GM12892 (cell line): ENCODE results near the gene PER2.

ENCODE experiments used
- DNase-seq: peaks from one replicate; pipeline ENCODE4 v3.0.0; 2011; ENCODE audit not compliant: insufficient read length
- FAIRE-seq: peaks from 2 replicates; lab custom pipeline; 2011; peaks lifted over from hg19 to GRCh38; lab: Jason Lieb, UNC
- POLR2A ChIP-seq: IDR thresholded peaks from 2 replicates; pipeline ENCODE4 v1.6.1; 2011; ENCODE audit warnings: low read depth, low read length, control low read depth
- POLR2AphosphoS5 ChIP-seq: IDR thresholded peaks from 2 replicates; pipeline ENCODE4 v1.6.1; 2011; ENCODE audit warnings: low read depth, low read length, control low read depth
- TAF1 ChIP-seq: IDR thresholded peaks from 2 replicates; pipeline ENCODE4 v1.6.1; 2011; ENCODE audit warnings: low read depth, mild to moderate bottlenecking, control low read depth, low read length, borderline replicate concordance

PER2 gene

GRCh38 chr2:238267884-238268680 is 20.3 kb downstream of the PER2 start:
- TF ChIP-seq POLR2A: no peak
- TF ChIP-seq TAF1: no peak
- TF ChIP-seq POLR2AphosphoS5: no peak
- FAIRE-seq: no peak
- DNase-seq: no peak

DNA sequence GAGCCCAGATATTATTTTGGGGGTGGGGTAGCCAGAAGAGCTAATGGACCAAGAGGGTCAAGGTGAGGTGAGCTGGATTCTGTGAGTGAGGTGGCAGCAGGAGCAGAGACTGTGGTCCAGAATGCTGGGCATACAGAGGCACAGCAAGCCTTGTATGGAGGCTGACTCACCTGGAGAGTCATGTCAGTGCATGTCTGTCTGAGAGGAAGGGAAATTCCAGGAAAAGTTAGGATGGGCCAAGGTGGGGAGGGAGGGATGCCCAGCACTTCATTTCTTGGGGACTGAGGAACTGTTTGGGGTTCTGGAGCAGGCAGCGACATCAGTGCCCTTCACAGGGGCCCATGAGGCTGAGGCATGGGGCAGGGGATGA is 21.1 kb downstream of the PER2 start:
- TF ChIP-seq TAF1 (no peak), POLR2A (no peak), POLR2AphosphoS5 (no peak)
- no peak for FAIRE-seq
- no peak for DNase-seq

DNA sequence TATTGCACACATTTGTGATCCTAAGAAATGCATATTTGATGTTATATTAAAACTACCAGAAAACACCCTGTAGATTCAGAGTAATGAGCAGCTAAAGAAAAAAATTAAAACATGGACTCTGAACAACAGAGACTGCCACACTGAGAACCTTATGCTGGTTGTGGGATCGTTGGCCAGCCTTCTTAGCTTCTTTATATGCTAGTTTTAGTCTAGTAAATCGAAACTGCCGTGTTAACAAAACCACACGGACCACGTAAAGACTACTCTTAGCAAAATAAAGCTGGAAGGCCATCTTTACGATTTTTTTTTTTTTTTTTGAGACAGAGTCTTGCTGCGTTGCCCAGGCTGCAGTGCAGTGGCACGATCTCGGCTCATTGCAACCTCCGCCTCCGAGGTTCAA is 22.8 kb downstream of the PER2 start:
- TF ChIP-seq TAF1: no peak
- TF ChIP-seq POLR2AphosphoS5: no peak
- TF ChIP-seq POLR2A: no peak
- no peak for FAIRE-seq
- no peak for DNase-seq

GRCh38 chr2:238264072-238264460 is 24.3 kb downstream of the PER2 start:
- no peak for DNase-seq
- TF ChIP-seq POLR2AphosphoS5 (no peak), POLR2A (no peak), TAF1 (no peak)
- no peak for FAIRE-seq

GRCh38 chr2:238263204-238264071 is 25.0 kb downstream of the PER2 start:
- DNase-seq (peak; percentile 56), FAIRE-seq (peak; percentile 94)
- TF ChIP-seq TAF1 (no peak), POLR2A (no peak), POLR2AphosphoS5 (no peak)

DNA sequence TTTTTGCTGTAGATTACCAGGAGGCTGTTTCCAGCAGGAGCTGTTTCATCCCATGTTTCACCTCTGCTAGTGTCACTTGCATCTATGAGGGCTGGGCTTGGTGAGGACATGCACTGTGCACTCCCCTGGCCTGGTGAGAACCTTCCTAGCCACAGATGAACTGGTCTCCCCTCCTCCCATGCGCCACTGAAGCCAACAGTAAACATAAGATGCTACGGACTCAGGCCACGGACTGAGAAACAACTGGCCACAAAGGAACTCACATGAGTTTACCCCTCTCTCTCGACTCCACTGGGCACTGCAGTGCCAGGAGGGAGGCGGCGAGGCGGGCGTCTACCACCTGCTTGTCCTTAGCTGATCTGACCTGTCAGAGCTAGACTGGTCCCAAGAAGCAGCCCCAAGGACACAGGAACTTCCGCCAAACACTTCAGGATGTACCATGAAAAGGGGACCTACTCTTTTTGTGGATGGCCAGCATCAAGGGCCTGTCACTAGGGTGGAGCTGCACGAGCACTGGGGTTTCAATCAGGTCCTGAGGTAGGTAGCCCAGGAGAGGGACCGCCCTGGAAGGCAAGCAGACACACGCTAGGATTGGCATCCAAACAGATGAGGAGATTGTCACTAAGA is 25.8 kb downstream of the PER2 start:
- TF ChIP-seq POLR2A (no peak), POLR2AphosphoS5 (no peak)
- DNase-seq (no peak), FAIRE-seq (no peak)

GRCh38 chr2:238261718-238262375 is 26.6 kb downstream of the PER2 start:
- TF ChIP-seq POLR2AphosphoS5: no peak
- no peak for TF ChIP-seq TAF1
- TF ChIP-seq POLR2A: no peak
- FAIRE-seq: no peak
- DNase-seq: no peak

GRCh38 chr2:238260883-238261282 is 27.5 kb downstream of the PER2 start:
- FAIRE-seq: no peak
- DNase-seq: no peak
- no peak for TF ChIP-seq TAF1
- no peak for TF ChIP-seq POLR2AphosphoS5
- TF ChIP-seq POLR2A: no peak

DNA sequence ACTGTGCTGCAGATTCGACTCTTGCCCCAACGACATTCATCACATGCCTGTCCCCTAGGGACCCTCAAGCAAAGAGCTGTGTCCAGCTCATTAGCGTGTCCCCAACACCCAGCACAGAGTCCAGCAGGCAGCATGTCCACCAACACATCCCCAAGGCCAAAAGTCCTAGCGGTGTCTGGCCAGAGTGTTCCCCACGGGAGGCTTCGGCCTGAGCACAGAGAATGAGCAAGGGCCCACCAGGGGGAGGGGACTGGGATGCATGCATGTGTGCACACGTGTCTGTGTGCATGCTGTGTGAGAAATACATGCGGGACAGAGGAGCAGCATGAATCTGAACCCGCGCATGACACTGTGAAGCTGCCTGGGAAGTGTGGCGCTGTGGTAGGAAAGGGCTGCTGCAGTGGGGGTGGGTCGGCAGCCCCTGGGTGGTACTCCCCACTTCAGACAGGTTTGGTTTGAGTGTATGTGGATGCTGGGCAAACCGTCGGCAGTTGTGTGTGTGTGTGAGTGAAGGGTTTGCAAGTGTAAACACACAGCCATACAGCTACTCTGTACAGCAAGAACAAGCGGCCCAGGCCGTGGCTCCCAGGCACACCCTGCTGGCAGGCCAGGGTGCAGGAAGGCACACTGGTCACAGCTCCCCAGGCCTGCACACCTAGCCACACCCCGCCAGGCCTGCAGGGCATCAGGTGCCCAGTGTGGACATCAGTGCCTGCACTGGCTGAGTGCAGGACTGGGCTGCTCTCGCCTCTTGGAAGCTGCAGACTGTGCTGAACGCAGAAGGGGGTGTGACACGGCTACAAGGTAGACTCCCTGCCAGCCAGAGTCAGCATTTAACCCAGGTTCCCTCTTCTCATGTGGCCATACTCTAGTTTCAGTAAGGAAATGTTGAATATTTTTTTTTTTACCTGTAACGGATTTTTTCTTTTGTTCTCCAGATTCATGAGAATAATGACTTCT is 29.1 kb downstream of the PER2 start:
- FAIRE-seq (no peak), DNase-seq (no peak)
- no peak for TF ChIP-seq TAF1
- TF ChIP-seq POLR2AphosphoS5: 0 out of 2 replicates have a peak, but pooled peaks have one; percentile 17
- TF ChIP-seq POLR2A: no peak
